ENCODE data around the gene LIFR. TPM values are rescaled to one million over a fixed set of nuclear protein-coding genes. Genes with fewer than 3 reads are reported as not detected.

The LIFR gene
- total RNA-seq, 1 donor from 2014 or later, result 0.12 TPM

- intact Hi-C loops (cut with micrococcal nuclease), result no loop called here
- no peaks in the 10 kb centered on the region for H3K4me1 Mint-ChIP-seq
- H3K4me3 Mint-ChIP-seq, result no peak overlapping the region
- no peaks in the 10 kb centered on the region for H3K9me3 Mint-ChIP-seq
- no peaks in the 10 kb centered on the region for H3K27me3 Mint-ChIP-seq
- no peaks in the 10 kb centered on the region for H3K36me3 Mint-ChIP-seq (ENCODE audit: low read depth)
- DNase-seq, result no peak
- H3K27ac Mint-ChIP-seq, result no peak overlapping the region
Observed at GRCh38 chr5:38595132-38595745, 38.8 kb upstream of the LIFR start.

GRCh38 chr5:38593959-38594358 is 37.5 kb upstream of the LIFR start:
- Mint-ChIP-seq H3K27ac (no peak overlapping the region), H3K4me3 (no peak overlapping the region), H3K36me3 (ENCODE audit: low read depth) (no peaks in the 10 kb centered on the region), H3K4me1 (no peaks in the 10 kb centered on the region), H3K9me3 (no peaks in the 10 kb centered on the region), H3K27me3 (no peaks in the 10 kb centered on the region)
- no peak for DNase-seq
- intact Hi-C loops (cut with micrococcal nuclease), result no loop called here

- H3K4me1 Mint-ChIP-seq, result no peaks in the 10 kb centered on the region
- no peaks in the 10 kb centered on the region for H3K36me3 Mint-ChIP-seq (ENCODE audit: low read depth)
- no peak for DNase-seq
- H3K4me3 Mint-ChIP-seq, result no peak overlapping the region
- H3K27me3 Mint-ChIP-seq, result peaks cover 2% of the 10 kb centered on the region
- H3K27ac Mint-ChIP-seq, result no peak overlapping the region
- H3K9me3 Mint-ChIP-seq, result no peaks in the 10 kb centered on the region
- intact Hi-C loops (cut with micrococcal nuclease), result no loop called here
Observed at GRCh38 chr5:38591523-38591849, 35.0 kb upstream of the LIFR start.

GRCh38 chr5:38590838-38591522 is 34.5 kb upstream of the LIFR start:
- intact Hi-C loops (cut with micrococcal nuclease), result no loop called here

GRCh38 chr5:38589629-38590028 is 33.2 kb upstream of the LIFR start:
- no peaks in the 10 kb centered on the region for H3K9me3 Mint-ChIP-seq
- no peak overlapping the region for H3K4me3 Mint-ChIP-seq
- no peaks in the 10 kb centered on the region for H3K4me1 Mint-ChIP-seq
- DNase-seq, result no peak
- intact Hi-C loops (cut with micrococcal nuclease), result no loop called here
- H3K27ac Mint-ChIP-seq, result no peak overlapping the region
- peaks cover 5% of the 10 kb centered on the region for H3K27me3 Mint-ChIP-seq
- no peaks in the 10 kb centered on the region for H3K36me3 Mint-ChIP-seq (ENCODE audit: low read depth)

More at GRCh38 chr5:38590838-38591522, 34.5 kb upstream of the LIFR start:
- no peaks in the 10 kb centered on the region for H3K4me1 Mint-ChIP-seq
- no peak overlapping the region for H3K4me3 Mint-ChIP-seq
- no peak for DNase-seq
- no peak overlapping the region for H3K27ac Mint-ChIP-seq
- no peaks in the 10 kb centered on the region for H3K36me3 Mint-ChIP-seq (ENCODE audit: low read depth)
- no peaks in the 10 kb centered on the region for H3K9me3 Mint-ChIP-seq
- H3K27me3 Mint-ChIP-seq, result peaks cover 2% of the 10 kb centered on the region

- Mint-ChIP-seq H3K27me3 (peaks cover 17% of the 10 kb centered on the region), H3K4me1 (peaks cover 3% of the 10 kb centered on the region), H3K4me3 (no peak overlapping the region), H3K27ac (no peak overlapping the region), H3K36me3 (ENCODE audit: low read depth) (no peaks in the 10 kb centered on the region), H3K9me3 (no peaks in the 10 kb centered on the region)
- DNase-seq, result no peak
- intact Hi-C loops (cut with micrococcal nuclease), result no loop called here
Observed at GRCh38 chr5:38585816-38586215, 29.4 kb upstream of the LIFR start.

- no peak overlapping the region for H3K4me3 Mint-ChIP-seq
- H3K9me3 Mint-ChIP-seq, result no peaks in the 10 kb centered on the region
- H3K36me3 Mint-ChIP-seq (ENCODE audit: low read depth), result no peaks in the 10 kb centered on the region
- no peak for DNase-seq
- H3K27me3 Mint-ChIP-seq, result peaks cover 23% of the 10 kb centered on the region
- H3K27ac Mint-ChIP-seq, result no peak overlapping the region
- H3K4me1 Mint-ChIP-seq, result peaks cover 3% of the 10 kb centered on the region
- intact Hi-C loops (cut with micrococcal nuclease), result no loop called here
Observed at GRCh38 chr5:38583500-38583899, 27.1 kb upstream of the LIFR start.

- no peak overlapping the region for H3K4me3 Mint-ChIP-seq
- intact Hi-C loops (cut with micrococcal nuclease), result no loop called here
- peaks cover 23% of the 10 kb centered on the region for H3K27me3 Mint-ChIP-seq
- H3K27ac Mint-ChIP-seq, result no peak overlapping the region
- no peaks in the 10 kb centered on the region for H3K9me3 Mint-ChIP-seq
- peaks cover 3% of the 10 kb centered on the region for H3K4me1 Mint-ChIP-seq
- DNase-seq, result no peak
- no peaks in the 10 kb centered on the region for H3K36me3 Mint-ChIP-seq (ENCODE audit: low read depth)
Observed at GRCh38 chr5:38582975-38583319, 26.5 kb upstream of the LIFR start.

- DNase-seq, result no peak
- H3K4me1 Mint-ChIP-seq, result peaks cover 3% of the 10 kb centered on the region
- H3K9me3 Mint-ChIP-seq, result no peaks in the 10 kb centered on the region
- H3K36me3 Mint-ChIP-seq (ENCODE audit: low read depth), result no peaks in the 10 kb centered on the region
- intact Hi-C loops (cut with micrococcal nuclease), result no loop called here
- no peak overlapping the region for H3K27ac Mint-ChIP-seq
- no peak overlapping the region for H3K4me3 Mint-ChIP-seq
- peaks cover 24% of the 10 kb centered on the region for H3K27me3 Mint-ChIP-seq
Observed at GRCh38 chr5:38582293-38582974, 26.0 kb upstream of the LIFR start.

GRCh38 chr5:38581597-38581996 is 25.2 kb upstream of the LIFR start:
- no peak overlapping the region for H3K27ac Mint-ChIP-seq
- no peaks in the 10 kb centered on the region for H3K36me3 Mint-ChIP-seq (ENCODE audit: low read depth)
- intact Hi-C loops (cut with micrococcal nuclease), result no loop called here
- peaks cover 25% of the 10 kb centered on the region for H3K27me3 Mint-ChIP-seq
- no peak for DNase-seq
- H3K9me3 Mint-ChIP-seq, result no peaks in the 10 kb centered on the region
- peaks cover 3% of the 10 kb centered on the region for H3K4me1 Mint-ChIP-seq
- H3K4me3 Mint-ChIP-seq, result no peak overlapping the region

- intact Hi-C loops (cut with micrococcal nuclease), result no loop called here
- no peaks in the 10 kb centered on the region for H3K36me3 Mint-ChIP-seq (ENCODE audit: low read depth)
- H3K27ac Mint-ChIP-seq, result no peak overlapping the region
- H3K9me3 Mint-ChIP-seq, result no peaks in the 10 kb centered on the region
- no peak overlapping the region for H3K4me3 Mint-ChIP-seq
- peaks cover 3% of the 10 kb centered on the region for H3K4me1 Mint-ChIP-seq
- DNase-seq, result no peak
- peaks cover 21% of the 10 kb centered on the region for H3K27me3 Mint-ChIP-seq
Observed at GRCh38 chr5:38579105-38579504, 22.7 kb upstream of the LIFR start.

GRCh38 chr5:38576961-38577684 is 20.7 kb upstream of the LIFR start:
- Mint-ChIP-seq H3K36me3 (ENCODE audit: low read depth) (no peaks in the 10 kb centered on the region), H3K27ac (no peak overlapping the region), H3K9me3 (no peaks in the 10 kb centered on the region), H3K4me1 (no peaks in the 10 kb centered on the region), H3K27me3 (peaks cover 19% of the 10 kb centered on the region), H3K4me3 (no peak overlapping the region)
- DNase-seq, result no peak
- intact Hi-C loops (cut with micrococcal nuclease), result no loop called here

GRCh38 chr5:38576442-38576841 is 20.0 kb upstream of the LIFR start:
- Mint-ChIP-seq H3K4me3 (no peak overlapping the region), H3K4me1 (no peaks in the 10 kb centered on the region), H3K9me3 (no peaks in the 10 kb centered on the region), H3K36me3 (ENCODE audit: low read depth) (no peaks in the 10 kb centered on the region), H3K27me3 (peaks cover 18% of the 10 kb centered on the region), H3K27ac (no peak overlapping the region)
- intact Hi-C loops (cut with micrococcal nuclease), result no loop called here
- DNase-seq, result no peak

- H3K9me3 Mint-ChIP-seq, result no peaks in the 10 kb centered on the region
- H3K4me3 Mint-ChIP-seq, result no peak overlapping the region
- no peaks in the 10 kb centered on the region for H3K4me1 Mint-ChIP-seq
- intact Hi-C loops (cut with micrococcal nuclease), result no loop called here
- no peak for DNase-seq
- H3K27me3 Mint-ChIP-seq, result peaks cover 13% of the 10 kb centered on the region
- H3K36me3 Mint-ChIP-seq (ENCODE audit: low read depth), result no peaks in the 10 kb centered on the region
- H3K27ac Mint-ChIP-seq, result no peak overlapping the region
Observed at GRCh38 chr5:38575476-38575875, 19.0 kb upstream of the LIFR start.

Data from activated CD4-positive, alpha-beta T cell treated with anti-CD3 and anti-CD28 coated beads, Interleukin-2, amount 10 ng/mL, durations not matched to agents 24 days and 14 days (primary cell).